Body of pancreas (tissue), 4 donors: ENCODE results near the gene C21orf58.

Experiments
- POLR2A ChIP-seq, 3 donors: fragments of 450-650 bp; IDR thresholded peaks; one replicate each; pipeline ENCODE4 v1.6.1; 2016; ENCODE audit warnings: antibody characterized with exemption in 3 of 3, mild to moderate bottlenecking in 2 of 3
- TF ChIP-seq, protein P1 (sequence below), 7 experiments: fragments of 450-650 bp in 4 of 7; fragments of 200-600 bp in 3 of 7; sonication (generic) in 3 of 7; IDR thresholded peaks; one replicate each; pipeline ENCODE4 v1.5.1; 2016 to 2019; ENCODE audit warnings: antibody characterized with exemption in 7 of 7

DNA sequence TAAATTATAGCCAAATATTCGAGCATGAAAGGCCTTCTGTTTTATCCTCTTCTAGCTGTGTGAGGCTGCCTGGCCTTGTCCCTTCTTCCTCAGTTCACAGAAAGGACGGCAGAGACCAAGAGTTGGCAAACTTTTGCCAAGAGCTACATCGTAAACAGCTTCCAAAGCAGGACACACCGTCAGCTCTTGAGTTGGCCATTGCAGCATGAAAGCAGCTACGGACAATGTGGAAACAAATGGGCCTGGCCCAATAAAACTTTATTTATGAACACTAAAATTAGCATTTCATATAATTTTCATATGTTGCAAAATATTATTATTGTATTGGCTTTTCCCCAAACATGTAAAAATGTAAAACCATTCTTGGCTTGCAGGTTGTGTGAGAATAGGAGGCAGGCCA is 10.7 kb downstream of the C21orf58 start:
- TF ChIP-seq, protein P1, sequence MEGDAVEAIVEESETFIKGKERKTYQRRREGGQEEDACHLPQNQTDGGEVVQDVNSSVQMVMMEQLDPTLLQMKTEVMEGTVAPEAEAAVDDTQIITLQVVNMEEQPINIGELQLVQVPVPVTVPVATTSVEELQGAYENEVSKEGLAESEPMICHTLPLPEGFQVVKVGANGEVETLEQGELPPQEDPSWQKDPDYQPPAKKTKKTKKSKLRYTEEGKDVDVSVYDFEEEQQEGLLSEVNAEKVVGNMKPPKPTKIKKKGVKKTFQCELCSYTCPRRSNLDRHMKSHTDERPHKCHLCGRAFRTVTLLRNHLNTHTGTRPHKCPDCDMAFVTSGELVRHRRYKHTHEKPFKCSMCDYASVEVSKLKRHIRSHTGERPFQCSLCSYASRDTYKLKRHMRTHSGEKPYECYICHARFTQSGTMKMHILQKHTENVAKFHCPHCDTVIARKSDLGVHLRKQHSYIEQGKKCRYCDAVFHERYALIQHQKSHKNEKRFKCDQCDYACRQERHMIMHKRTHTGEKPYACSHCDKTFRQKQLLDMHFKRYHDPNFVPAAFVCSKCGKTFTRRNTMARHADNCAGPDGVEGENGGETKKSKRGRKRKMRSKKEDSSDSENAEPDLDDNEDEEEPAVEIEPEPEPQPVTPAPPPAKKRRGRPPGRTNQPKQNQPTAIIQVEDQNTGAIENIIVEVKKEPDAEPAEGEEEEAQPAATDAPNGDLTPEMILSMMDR (IDR thresholded peaks at IDR 0.05), result no peak
- no peak for TF ChIP-seq POLR2A (IDR thresholded peaks at IDR 0.05)
